Stimulated activated CD8-positive, alpha-beta memory T cell treated with anti-CD3 and anti-CD28 coated beads, Interleukin-2, amount 100 ng/mL, for 48 hours (primary cell): ENCODE data around the gene RNU6-9.
"Not testable (repeated sequence)": the region's sequence is repeated elsewhere in the genome, so short reads cannot be mapped to it uniquely, and the experiment has no call there.

Experiments used
- DNase-seq, 2 donors: peaks; one replicate each; pipeline ENCODE4 v3.0.0-alpha.2; 2020; ENCODE audit warnings: low read depth in 2 of 2

The RNU6-9 gene

GRCh38 chr19:878751-879561 lies 14.3 kb upstream of the RNU6-9 start:
- not testable (repeated sequence) for DNase-seq

GRCh38 chr19:879711-880438 lies 13.4 kb upstream of the RNU6-9 start:
- DNase-seq: no peak

GRCh38 chr19:881385-882071 lies 11.8 kb upstream of the RNU6-9 start:
- DNase-seq: no peak

GRCh38 chr19:882871-883497 lies 10.3 kb upstream of the RNU6-9 start:
- no peak for DNase-seq

- DNase-seq: no peak
Observed at GRCh38 chr19:883661-884211, 9.5 kb upstream of the RNU6-9 start.

GRCh38 chr19:884420-885211 lies 8.7 kb upstream of the RNU6-9 start:
- no peak for DNase-seq

- DNase-seq: no peak
Observed at GRCh38 chr19:885536-886224, 7.6 kb upstream of the RNU6-9 start.

GRCh38 chr19:887072-887471 lies 6.2 kb upstream of the RNU6-9 start:
- DNase-seq: no peak

GRCh38 chr19:887599-887998 lies 5.7 kb upstream of the RNU6-9 start:
- DNase-seq: no peak

- peak in 1 of 2 donors; percentile 50 for DNase-seq
Observed at GRCh38 chr19:888581-889385, 4.5 kb upstream of the RNU6-9 start.

GRCh38 chr19:889662-890295 lies 3.5 kb upstream of the RNU6-9 start:
- no peak for DNase-seq

- no peak for DNase-seq
Observed at GRCh38 chr19:890831-891230, 2.5 kb upstream of the RNU6-9 start.

- not testable (repeated sequence) for DNase-seq
Observed at GRCh38 chr19:891421-892200, 1.7 kb upstream of the RNU6-9 start.

GRCh38 chr19:892243-892893 lies 916 bp upstream of the RNU6-9 start:
- DNase-seq: peak in 1 of 2 donors; percentile 28

GRCh38 chr19:896434-896833 lies 3.1 kb downstream of the RNU6-9 start:
- no peak for DNase-seq

GRCh38 chr19:896999-897398 lies 3.7 kb downstream of the RNU6-9 start:
- DNase-seq: no peak

GRCh38 chr19:897442-898039 lies 4.3 kb downstream of the RNU6-9 start:
- DNase-seq: no peak
